ENCODE data around the gene UBE2S. TPM values are rescaled to one million over a fixed set of nuclear protein-coding genes. Genes with fewer than 3 reads are reported as not detected.

UBE2S gene
- total RNA-seq, 1 experiment from 2014 or later: 291 TPM

GRCh38 chr19:55384920-55385723, 22.5 kb downstream of the UBE2S start:
- H4K20me1 ChIP-seq (ENCODE audit: insufficient read depth, low read depth, low read length): peaks cover 40% of the 10 kb centered on the region
- no peaks in the 10 kb centered on the region for H3K27me3 ChIP-seq (ENCODE audit: low read length)
- H3K4me2 ChIP-seq (ENCODE audit: low read depth, low read length, poor library complexity, severe bottlenecking): peak overlapping the region; percentile 92
- peak; percentile 99 for DNase-seq
- peak overlapping the region; percentile 92 for H3K27ac ChIP-seq (ENCODE audit: low read length)
- H2AFZ ChIP-seq (ENCODE audit: low read length): peak overlapping the region; percentile 74; the same call in 1 of the 2 replicates
- peaks cover 38% of the 10 kb centered on the region for H3K4me1 ChIP-seq (ENCODE audit: low read length)
- H3K79me2 ChIP-seq (ENCODE audit: low read length): peaks cover 17% of the 10 kb centered on the region
- no peaks in the 10 kb centered on the region for H3K9me3 ChIP-seq (ENCODE audit: low read length)
- H3K4me3 ChIP-seq (ENCODE audit: low read length): peak overlapping the region; percentile 99
- peak overlapping the region; percentile 83 for H3K9ac ChIP-seq (ENCODE audit: low read length)
- H3K36me3 ChIP-seq (ENCODE audit: insufficient read depth, low read length): peaks cover 26% of the 10 kb centered on the region
- no peaks in the 10 kb centered on the region for H3K9me2 ChIP-seq (replicated peaks; ENCODE audit: insufficient read depth, low read length)

GRCh38 chr19:55384131-55384919, 23.3 kb downstream of the UBE2S start, which contains the start of gene TMEM238:
TSS of gene TMEM238 (minus strand) at chr19:55384292. CDS start at chr19:55384259, 33 bp downstream.
- peaks cover 38% of the 10 kb centered on the region for H3K4me1 ChIP-seq (ENCODE audit: low read length)
- peak; percentile 81 for DNase-seq

GRCh38 chr19:55383279-55384130, 24.1 kb downstream of the UBE2S start:
- Histone ChIP-seq H3K79me2 (ENCODE audit: low read length) (peaks cover 17% of the 10 kb centered on the region), H3K36me3 (ENCODE audit: insufficient read depth, low read length) (peaks cover 23% of the 10 kb centered on the region), H2AFZ (ENCODE audit: low read length) (0 out of 2 replicates have a peak overlapping the region, but pooled peaks have one; percentile 58), H3K4me1 (ENCODE audit: low read length) (peaks cover 39% of the 10 kb centered on the region), H4K20me1 (ENCODE audit: insufficient read depth, low read depth, low read length) (peaks cover 37% of the 10 kb centered on the region), H3K9me3 (ENCODE audit: low read length) (no peaks in the 10 kb centered on the region), H3K4me3 (ENCODE audit: low read length) (peak overlapping the region; percentile 99), H3K27ac (ENCODE audit: low read length) (peak overlapping the region; percentile 35; the same call in 1 of the 2 replicates), H3K9me2 (replicated peaks; ENCODE audit: insufficient read depth, low read length) (no peaks in the 10 kb centered on the region), H3K9ac (ENCODE audit: low read length) (peak overlapping the region; percentile 83), H3K4me2 (ENCODE audit: low read depth, low read length, poor library complexity, severe bottlenecking) (peak overlapping the region; percentile 92), H3K27me3 (ENCODE audit: low read length) (no peaks in the 10 kb centered on the region)
- peak; percentile 93 for DNase-seq

More at GRCh38 chr19:55384131-55384919, 23.3 kb downstream of the UBE2S start, which contains the start of gene TMEM238:
- Histone ChIP-seq H4K20me1 (ENCODE audit: insufficient read depth, low read depth, low read length) (peaks cover 37% of the 10 kb centered on the region), H3K9me3 (ENCODE audit: low read length) (no peaks in the 10 kb centered on the region), H3K27ac (ENCODE audit: low read length) (peak within 1 kb of the TSS; percentile 92), H2AFZ (ENCODE audit: low read length) (peak within 1 kb of the TSS; percentile 58; the same call in 1 of the 2 replicates), H3K79me2 (ENCODE audit: low read length) (peaks cover 17% of the 10 kb centered on the region), H3K4me3 (ENCODE audit: low read length) (peak within 1 kb of the TSS; percentile 99), H3K4me2 (ENCODE audit: low read depth, low read length, poor library complexity, severe bottlenecking) (peak within 1 kb of the TSS; percentile 92), H3K9me2 (replicated peaks; ENCODE audit: insufficient read depth, low read length) (no peaks in the 10 kb centered on the region), H3K9ac (ENCODE audit: low read length) (peak within 1 kb of the TSS; percentile 83), H3K36me3 (ENCODE audit: insufficient read depth, low read length) (peaks cover 26% of the 10 kb centered on the region), H3K27me3 (ENCODE audit: low read length) (no peaks in the 10 kb centered on the region)

- no peak overlapping the region for H2AFZ ChIP-seq (ENCODE audit: low read length)
- no peaks in the 10 kb centered on the region for H3K9me3 ChIP-seq (ENCODE audit: low read length)
- peak overlapping the region; percentile 64 for H3K4me3 ChIP-seq (ENCODE audit: low read length)
- no peaks in the 10 kb centered on the region for H3K27me3 ChIP-seq (ENCODE audit: low read length)
- no peak overlapping the region for H3K27ac ChIP-seq (ENCODE audit: low read length)
- H3K36me3 ChIP-seq (ENCODE audit: insufficient read depth, low read length): peaks cover 14% of the 10 kb centered on the region
- H3K4me2 ChIP-seq (ENCODE audit: low read depth, low read length, poor library complexity, severe bottlenecking): peak overlapping the region; percentile 70
- no peak for DNase-seq
- peak overlapping the region; percentile 66 for H3K9ac ChIP-seq (ENCODE audit: low read length)
- peaks cover 17% of the 10 kb centered on the region for H3K79me2 ChIP-seq (ENCODE audit: low read length)
- peaks cover 34% of the 10 kb centered on the region for H4K20me1 ChIP-seq (ENCODE audit: insufficient read depth, low read depth, low read length)
- peaks cover 44% of the 10 kb centered on the region for H3K4me1 ChIP-seq (ENCODE audit: low read length)
- no peaks in the 10 kb centered on the region for H3K9me2 ChIP-seq (replicated peaks; ENCODE audit: insufficient read depth, low read length)
Measured at GRCh38 chr19:55382522-55383054, 25.0 kb downstream of the UBE2S start.

DNA sequence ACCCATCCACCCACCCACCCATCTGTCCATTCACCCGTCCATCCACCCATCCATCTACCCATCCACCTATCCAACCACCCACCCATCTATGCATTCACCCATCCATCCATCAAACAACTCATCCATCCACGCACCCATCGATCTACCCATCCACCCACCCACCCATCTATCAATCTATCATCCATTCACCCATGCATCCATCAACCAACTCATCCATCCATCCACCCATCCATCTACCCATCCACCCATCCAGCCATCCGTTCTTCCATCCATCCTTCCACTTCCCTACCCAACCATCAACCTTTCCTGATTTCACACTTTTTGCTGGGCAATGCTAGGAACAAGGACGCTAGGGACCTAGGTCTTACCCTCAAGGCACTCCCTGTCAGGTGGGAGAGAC, 25.6 kb downstream of the UBE2S start:
- Histone ChIP-seq H3K4me2 (ENCODE audit: low read depth, low read length, poor library complexity, severe bottlenecking) (no peak overlapping the region), H3K27ac (ENCODE audit: low read length) (no peak overlapping the region), H3K79me2 (ENCODE audit: low read length) (peaks cover 12% of the 10 kb centered on the region), H3K27me3 (ENCODE audit: low read length) (no peaks in the 10 kb centered on the region), H3K9me2 (replicated peaks; ENCODE audit: insufficient read depth, low read length) (no peaks in the 10 kb centered on the region), H3K9ac (ENCODE audit: low read length) (no peak overlapping the region), H3K9me3 (ENCODE audit: low read length) (no peaks in the 10 kb centered on the region), H3K4me1 (ENCODE audit: low read length) (peaks cover 40% of the 10 kb centered on the region), H2AFZ (ENCODE audit: low read length) (no peak overlapping the region), H4K20me1 (ENCODE audit: insufficient read depth, low read depth, low read length) (peaks cover 30% of the 10 kb centered on the region), H3K36me3 (ENCODE audit: insufficient read depth, low read length) (peaks cover 9% of the 10 kb centered on the region), H3K4me3 (ENCODE audit: low read length) (no peak overlapping the region)
- no peak for DNase-seq

DNA sequence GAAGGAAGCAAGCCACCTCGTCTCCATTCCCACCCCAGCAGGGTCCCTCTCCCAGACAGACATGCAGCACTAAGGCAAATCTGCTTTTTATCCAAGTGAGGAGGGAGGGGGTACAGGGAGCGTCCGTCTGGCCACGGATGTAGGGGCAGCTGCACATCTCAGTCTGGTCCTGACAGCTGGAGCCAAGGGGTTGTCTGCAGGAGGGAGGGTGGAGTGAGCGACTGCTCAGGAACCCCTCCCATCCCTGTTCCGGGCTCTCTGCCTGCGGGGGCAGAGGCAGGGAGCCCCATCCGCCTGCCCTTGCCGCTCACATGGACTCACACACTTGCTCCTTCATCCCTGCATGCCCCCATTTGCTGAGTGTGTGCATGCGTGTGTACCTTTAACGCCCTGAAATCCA, 28.4 kb downstream of the UBE2S start:
- H4K20me1 ChIP-seq (ENCODE audit: insufficient read depth, low read depth, low read length): peaks cover 19% of the 10 kb centered on the region; the same call in 1 of the 2 replicates
- no peak overlapping the region for H3K27ac ChIP-seq (ENCODE audit: low read length)
- H3K27me3 ChIP-seq (ENCODE audit: low read length): no peaks in the 10 kb centered on the region
- H2AFZ ChIP-seq (ENCODE audit: low read length): no peak overlapping the region
- H3K36me3 ChIP-seq (ENCODE audit: insufficient read depth, low read length): no peaks in the 10 kb centered on the region
- peaks cover 21% of the 10 kb centered on the region for H3K4me1 ChIP-seq (ENCODE audit: low read length)
- no peaks in the 10 kb centered on the region for H3K9me2 ChIP-seq (replicated peaks; ENCODE audit: insufficient read depth, low read length)
- H3K9ac ChIP-seq (ENCODE audit: low read length): no peak overlapping the region
- no peaks in the 10 kb centered on the region for H3K9me3 ChIP-seq (ENCODE audit: low read length)
- no peak for DNase-seq
- no peaks in the 10 kb centered on the region for H3K79me2 ChIP-seq (ENCODE audit: low read length)
- H3K4me2 ChIP-seq (ENCODE audit: low read depth, low read length, poor library complexity, severe bottlenecking): no peak overlapping the region
- H3K4me3 ChIP-seq (ENCODE audit: low read length): no peak overlapping the region

DNA sequence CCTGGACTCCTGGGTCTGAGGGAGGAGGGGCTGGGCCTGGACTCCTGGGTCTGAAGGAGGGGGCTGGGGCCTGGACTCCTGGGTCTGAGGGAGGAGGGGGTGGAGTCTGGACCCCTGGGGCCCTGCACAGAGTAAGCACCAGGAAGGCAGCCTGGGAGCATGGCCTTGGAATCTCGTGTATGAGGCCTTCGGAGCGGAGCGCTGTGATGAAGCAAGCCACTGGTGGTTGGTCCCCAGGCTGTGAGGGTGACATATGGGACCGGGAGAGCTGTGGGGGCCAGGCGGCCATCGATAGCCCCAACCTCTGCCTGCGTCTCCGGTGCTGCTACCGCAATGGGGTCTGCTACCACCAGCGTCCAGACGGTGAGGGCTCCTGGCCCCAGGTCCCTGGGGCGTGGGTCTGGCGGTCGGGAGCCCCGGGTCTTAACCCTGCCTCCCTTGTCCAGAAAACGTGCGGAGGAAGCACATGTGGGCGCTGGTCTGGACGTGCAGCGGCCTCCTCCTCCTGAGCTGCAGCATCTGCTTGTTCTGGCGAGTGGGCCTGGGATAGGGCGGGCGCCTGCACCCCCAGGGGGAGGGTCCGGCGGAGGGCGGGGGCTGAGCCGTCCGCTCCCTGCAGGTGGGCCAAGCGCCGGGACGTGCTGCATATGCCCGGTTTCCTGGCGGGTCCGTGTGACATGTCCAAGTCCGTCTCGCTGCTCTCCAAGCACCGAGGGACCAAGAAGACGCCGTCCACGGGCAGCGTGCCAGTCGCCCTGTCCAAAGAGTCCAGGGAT, 30.0 kb downstream of the UBE2S start:
- Histone ChIP-seq H3K4me3 (ENCODE audit: low read length) (no peak overlapping the region), H3K9me2 (replicated peaks; ENCODE audit: insufficient read depth, low read length) (no peaks in the 10 kb centered on the region), H3K9ac (ENCODE audit: low read length) (0 out of 2 replicates have a peak overlapping the region, but pooled peaks have one; percentile 9), H4K20me1 (ENCODE audit: insufficient read depth, low read depth, low read length) (peaks cover 19% of the 10 kb centered on the region; the same call in 1 of the 2 replicates), H3K27ac (ENCODE audit: low read length) (no peak overlapping the region), H3K4me2 (ENCODE audit: low read depth, low read length, poor library complexity, severe bottlenecking) (no peak overlapping the region), H2AFZ (ENCODE audit: low read length) (no peak overlapping the region), H3K9me3 (ENCODE audit: low read length) (no peaks in the 10 kb centered on the region), H3K36me3 (ENCODE audit: insufficient read depth, low read length) (no peaks in the 10 kb centered on the region), H3K27me3 (ENCODE audit: low read length) (no peaks in the 10 kb centered on the region), H3K79me2 (ENCODE audit: low read length) (no peaks in the 10 kb centered on the region), H3K4me1 (ENCODE audit: low read length) (peaks cover 12% of the 10 kb centered on the region)
- DNase-seq: no peak

Measured in Karpas-422 (cell line).